ENCODE measurements around the gene HSPA1A. TPM values are rescaled to one million over a fixed set of nuclear protein-coding genes. Genes with fewer than 3 reads are reported as not detected.

The HSPA1A gene
- total and polyA plus RNA-seq, 9 of the 15 experiments (the other 6 are each of a cell fraction or from before 2014, with no cell fraction given), result 2.2 to 273 (median 107) TPM

DNA sequence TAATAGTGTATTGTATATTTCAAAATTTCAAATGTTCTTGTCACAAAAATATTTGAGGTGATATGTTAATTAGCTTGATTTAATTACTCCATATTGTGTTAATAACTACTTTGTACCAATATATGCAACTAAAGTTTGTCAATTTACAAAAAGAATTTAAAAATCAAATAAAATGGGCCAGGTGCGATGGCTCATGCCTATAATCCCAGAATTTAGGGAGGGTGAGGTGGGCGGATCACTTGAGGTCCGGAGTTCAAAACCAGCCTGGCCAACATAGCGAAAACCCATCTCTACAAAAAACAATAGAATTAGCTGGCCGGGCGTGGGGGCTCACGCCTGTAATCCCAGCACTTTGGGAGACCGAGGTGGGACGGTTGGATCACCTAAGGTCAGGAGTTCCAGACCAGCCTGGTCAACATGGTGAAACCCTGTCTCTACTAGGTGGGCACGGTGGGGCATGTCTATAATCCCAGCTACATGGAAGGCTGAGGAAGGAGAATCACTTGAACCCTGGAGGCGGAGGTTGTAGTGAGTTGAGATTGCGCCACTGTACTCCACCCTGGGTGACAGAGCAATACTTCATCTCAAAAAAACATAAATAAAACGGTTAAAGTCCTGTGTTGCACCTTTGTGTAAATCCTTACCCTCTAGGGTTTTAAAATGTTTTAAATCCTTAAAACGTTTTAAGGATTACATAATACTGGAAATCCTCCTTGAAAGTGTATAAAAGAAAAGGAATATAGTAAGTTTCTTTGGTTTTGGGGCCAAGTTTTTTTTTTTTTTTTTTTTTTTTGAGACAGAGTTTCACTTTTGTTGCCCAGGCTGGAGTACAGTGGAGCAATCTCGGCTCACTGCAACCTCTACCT lies 16.2 kb downstream of the HSPA1A start (continued):
- TF ChIP-seq ETS2 (tag; IDR thresholded peaks at IDR 0.05; ENCODE audit: borderline replicate concordance, poor library complexity, severe bottlenecking) (no peak), MIER1 (IDR thresholded peaks at IDR 0.05; ENCODE audit: low read depth) (no peak), FOSL1 (tag; conservative IDR thresholded peaks at IDR 0.05) (no peak), ILK (tag; IDR thresholded peaks at IDR 0.05; ENCODE audit: borderline replicate concordance, low read depth) (no peak), MYBL2 (IDR thresholded peaks at IDR 0.05; ENCODE audit: low read depth) (no peak), MYBL2 (CRISPR knock-in tag; IDR thresholded peaks at IDR 0.05; ENCODE audit: borderline replicate concordance) (no peak), FOXJ2 (tag; IDR thresholded peaks at IDR 0.05) (no peak), NR3C1 (CRISPR knock-in tag; IDR thresholded peaks at IDR 0.05) (no peak), HNRNPH1 (optimal IDR thresholded peaks at IDR 0.05; ENCODE audit: low read depth, low read length) (no peak), ZNF407 (IDR thresholded peaks at IDR 0.05; ENCODE audit: low read depth) (no peak), ZNF77 (CRISPR knock-in tag; IDR thresholded peaks at IDR 0.05) (no peak), RAD21 (CRISPR knock-in tag; conservative IDR thresholded peaks at IDR 0.05 in 1 of 2, IDR thresholded peaks at IDR 0.05 in 1 of 2) (peak in 1 of 2 experiments; percentile 5; a peak in 1 of 4 replicates)
- TF ChIP-seq, protein P1, sequence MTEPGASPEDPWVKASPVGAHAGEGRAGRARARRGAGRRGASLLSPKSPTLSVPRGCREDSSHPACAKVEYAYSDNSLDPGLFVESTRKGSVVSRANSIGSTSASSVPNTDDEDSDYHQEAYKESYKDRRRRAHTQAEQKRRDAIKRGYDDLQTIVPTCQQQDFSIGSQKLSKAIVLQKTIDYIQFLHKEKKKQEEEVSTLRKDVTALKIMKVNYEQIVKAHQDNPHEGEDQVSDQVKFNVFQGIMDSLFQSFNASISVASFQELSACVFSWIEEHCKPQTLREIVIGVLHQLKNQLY (CRISPR knock-in tag; conservative IDR thresholded peaks at IDR 0.05), result 0 out of 4 replicates have a peak, but pooled peaks of 1 of the 2 experiments have one; percentile 13
- TF ChIP-seq, protein P2, sequence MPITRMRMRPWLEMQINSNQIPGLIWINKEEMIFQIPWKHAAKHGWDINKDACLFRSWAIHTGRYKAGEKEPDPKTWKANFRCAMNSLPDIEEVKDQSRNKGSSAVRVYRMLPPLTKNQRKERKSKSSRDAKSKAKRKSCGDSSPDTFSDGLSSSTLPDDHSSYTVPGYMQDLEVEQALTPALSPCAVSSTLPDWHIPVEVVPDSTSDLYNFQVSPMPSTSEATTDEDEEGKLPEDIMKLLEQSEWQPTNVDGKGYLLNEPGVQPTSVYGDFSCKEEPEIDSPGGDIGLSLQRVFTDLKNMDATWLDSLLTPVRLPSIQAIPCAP (CRISPR knock-in tag; IDR thresholded peaks at IDR 0.05; ENCODE audit: borderline replicate concordance), result no peak
- TF ChIP-seq, protein P3, sequence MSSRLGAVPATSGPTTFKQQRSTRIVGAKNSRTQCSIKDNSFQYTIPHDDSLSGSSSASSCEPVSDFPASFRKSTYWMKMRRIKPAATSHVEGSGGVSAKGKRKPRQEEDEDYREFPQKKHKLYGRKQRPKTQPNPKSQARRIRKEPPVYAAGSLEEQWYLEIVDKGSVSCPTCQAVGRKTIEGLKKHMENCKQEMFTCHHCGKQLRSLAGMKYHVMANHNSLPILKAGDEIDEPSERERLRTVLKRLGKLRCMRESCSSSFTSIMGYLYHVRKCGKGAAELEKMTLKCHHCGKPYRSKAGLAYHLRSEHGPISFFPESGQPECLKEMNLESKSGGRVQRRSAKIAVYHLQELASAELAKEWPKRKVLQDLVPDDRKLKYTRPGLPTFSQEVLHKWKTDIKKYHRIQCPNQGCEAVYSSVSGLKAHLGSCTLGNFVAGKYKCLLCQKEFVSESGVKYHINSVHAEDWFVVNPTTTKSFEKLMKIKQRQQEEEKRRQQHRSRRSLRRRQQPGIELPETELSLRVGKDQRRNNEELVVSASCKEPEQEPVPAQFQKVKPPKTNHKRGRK (tag; IDR thresholded peaks at IDR 0.05), result no peak
